ENCODE data around the gene KRT4. TPM values are rescaled to one million over a fixed set of nuclear protein-coding genes. Genes with fewer than 3 reads are reported as not detected.

KRT4 gene
- total and polyA plus RNA-seq, 7 donors = 0.86 to 18.6 TPM; not detected in 5

- Histone ChIP-seq H3K4me1 (no peaks in the 10 kb centered on the region), H3K4me3 (no peak overlapping the region), H3K27me3 (peaks cover 0 to 14% (median 0%) of the 10 kb centered on the region in 3 donors), H3K36me3 (no peaks in the 10 kb centered on the region), H3K9me3 (no peaks in the 10 kb centered on the region), H3K27ac (no peak overlapping the region)
- intact Hi-C loops (cut with DNase I) = no loop called here
- DNase-seq = no peak
- 93 to 95% methylated on average over 4 of the region's 4 CpGs for WGBS, 2 donors
- no peak for TF ChIP-seq CTCF (IDR thresholded peaks at IDR 0.05)
- TF ChIP-seq POLR2A (IDR thresholded peaks at IDR 0.05) = no peak
- TF ChIP-seq POLR2AphosphoS5 (IDR thresholded peaks at IDR 0.05) = no peak
- no peak for TF ChIP-seq EP300 (IDR thresholded peaks at IDR 0.05)
These were observed 31.4 kb downstream of the KRT4 start for GRCh38 chr12:52782502-52782901.

GRCh38 chr12:52781399-52782082 lies 32.4 kb downstream of the KRT4 start:
- Histone ChIP-seq H3K4me1 (no peaks in the 10 kb centered on the region), H3K4me3 (no peak overlapping the region), H3K27me3 (peaks cover 0 to 14% (median 0%) of the 10 kb centered on the region in 3 donors), H3K9me3 (no peaks in the 10 kb centered on the region), H3K27ac (no peak overlapping the region), H3K36me3 (no peaks in the 10 kb centered on the region)
- intact Hi-C loops (cut with DNase I) = no loop called here
- 63 to 87% methylated on average over 4 of the region's 4 CpGs for whole genome bisulfite sequencing, 2 donors
- no peak for TF ChIP-seq CTCF (IDR thresholded peaks at IDR 0.05)
- TF ChIP-seq EP300 (IDR thresholded peaks at IDR 0.05) = no peak
- no peak for TF ChIP-seq POLR2AphosphoS5 (IDR thresholded peaks at IDR 0.05)
- TF ChIP-seq POLR2A (IDR thresholded peaks at IDR 0.05) = no peak
- no peak for DNase-seq

GRCh38 chr12:52779914-52780313 lies 34.0 kb downstream of the KRT4 start:
- TF ChIP-seq POLR2AphosphoS5 (IDR thresholded peaks at IDR 0.05) (no peak), POLR2A (IDR thresholded peaks at IDR 0.05) (no peak), EP300 (IDR thresholded peaks at IDR 0.05) (no peak), CTCF (IDR thresholded peaks at IDR 0.05) (no peak)
- no peak overlapping the region for H3K27ac ChIP-seq
- no peaks in the 10 kb centered on the region for H3K4me1 ChIP-seq
- H3K9me3 ChIP-seq = no peaks in the 10 kb centered on the region
- H3K4me3 ChIP-seq = no peak overlapping the region
- peaks cover 0 to 6% (median 0%) of the 10 kb centered on the region in 3 donors for H3K27me3 ChIP-seq
- H3K36me3 ChIP-seq = no peaks in the 10 kb centered on the region
- DNase-seq = no peak
- intact Hi-C loops (cut with DNase I) = no loop called here
- WGBS, 2 donors = 91 to 93% methylated on average over 6 of the region's 6 CpGs

- 89 to 92% methylated on average over 2 of the region's 2 CpGs for WGBS, 2 donors
- H3K36me3 ChIP-seq = no peaks in the 10 kb centered on the region
- H3K9me3 ChIP-seq = no peaks in the 10 kb centered on the region
- H3K27me3 ChIP-seq = no peaks in the 10 kb centered on the region
- no peak for DNase-seq
- no peak overlapping the region for H3K4me3 ChIP-seq
- intact Hi-C loops (cut with DNase I) = no loop called here
- H3K4me1 ChIP-seq = no peaks in the 10 kb centered on the region
- no peak overlapping the region for H3K27ac ChIP-seq
- TF ChIP-seq POLR2A (IDR thresholded peaks at IDR 0.05) (no peak), CTCF (IDR thresholded peaks at IDR 0.05) (no peak), EP300 (IDR thresholded peaks at IDR 0.05) (no peak), POLR2AphosphoS5 (IDR thresholded peaks at IDR 0.05) (no peak)
These were observed 35.1 kb downstream of the KRT4 start for GRCh38 chr12:52778833-52779232.

- WGBS, 2 donors = 92% methylated on average over 4 of the region's 4 CpGs
These were observed 36.4 kb downstream of the KRT4 start for GRCh38 chr12:52777566-52777965.

More at GRCh38 chr12:52777566-52777965, 36.4 kb downstream of the KRT4 start:
- H3K4me1 ChIP-seq = no peaks in the 10 kb centered on the region
- no peaks in the 10 kb centered on the region for H3K9me3 ChIP-seq
- no peak overlapping the region for H3K27ac ChIP-seq
- TF ChIP-seq CTCF (IDR thresholded peaks at IDR 0.05) (no peak), EP300 (IDR thresholded peaks at IDR 0.05) (no peak), POLR2A (IDR thresholded peaks at IDR 0.05) (no peak)
- no peaks in the 10 kb centered on the region for H3K36me3 ChIP-seq
- no peak for DNase-seq
- intact Hi-C loops (cut with DNase I) = no loop called here
- H3K4me3 ChIP-seq = no peak overlapping the region
- H3K27me3 ChIP-seq = no peaks in the 10 kb centered on the region
